GM23338 (cell line): ENCODE measurements around the gene L3MBTL1. TPM values are rescaled to one million over a fixed set of nuclear protein-coding genes. Genes with fewer than 3 reads are reported as not detected.

Source experiments
- ATAC-seq: fragments of 200-7000 bp; cut with Tn5 transposase; 3 replicates; pipeline ENCODE4 v1.9.1; 2020
- DNase-seq: peaks from one replicate; pipeline ENCODE4 v3.0.0-alpha.2; 2015; ENCODE audit warnings: low spot score
- H2AFZ ChIP-seq: fragments of 200-600 bp; sonication (generic); 2 replicates; pipeline ENCODE4 v1.8.0; 2016; ENCODE audit warnings: antibody characterized with exemption, mild to moderate bottlenecking, moderate library complexity
- H3F3A ChIP-seq: fragments of 200-600 bp; sonication (generic); replicated peaks from 2 replicates; pipeline ENCODE4 v1.8.0; 2017; ENCODE audit warnings: antibody characterized with exemption, mixed run types, low read depth
- H3K27ac ChIP-seq: fragments of 200-600 bp; sonication (generic); 2 replicates; pipeline ENCODE4 v1.6.1; 2016; ENCODE audit warnings: low read depth
- H3K27me3 ChIP-seq: fragments of 200-600 bp; sonication (generic); 2 replicates; pipeline ENCODE4 v1.8.0; 2016; ENCODE audit warnings: mild to moderate bottlenecking, mixed run types, moderate library complexity; ENCODE audit not compliant: insufficient read depth
- H3K36me3 ChIP-seq: fragments of 200-600 bp; sonication (generic); 2 replicates; pipeline ENCODE4 v1.8.0; 2016; ENCODE audit warnings: mild to moderate bottlenecking; ENCODE audit not compliant: insufficient read depth
- H3K4me1 ChIP-seq: fragments of 200-600 bp; sonication (generic); 2 replicates; pipeline ENCODE4 v1.8.0; 2016; ENCODE audit warnings: mild to moderate bottlenecking, moderate library complexity; ENCODE audit not compliant: insufficient read depth
- H3K4me2 ChIP-seq: fragments of 200-600 bp; sonication (generic); 2 replicates; pipeline ENCODE4 v1.7.1; 2017; ENCODE audit warnings: mixed run types
- H3K4me3 ChIP-seq: fragments of 200-600 bp; sonication (generic); 2 replicates; pipeline ENCODE4 v1.6.1; 2016; ENCODE audit warnings: mixed run types
- H3K79me2 ChIP-seq: fragments of 200-600 bp; sonication (generic); replicated peaks from 2 replicates; pipeline ENCODE4 v1.8.0; 2017; ENCODE audit warnings: mild to moderate bottlenecking; ENCODE audit not compliant: insufficient read depth
- H3K9me2 ChIP-seq: fragments of 200-600 bp; sonication (generic); 2 replicates; pipeline ENCODE4 v1.8.0; 2017; ENCODE audit not compliant: insufficient read depth
- H4K20me1 ChIP-seq: fragments of 200-600 bp; sonication (generic); replicated peaks from 2 replicates; pipeline ENCODE4 v1.8.0; 2017; ENCODE audit warnings: mild to moderate bottlenecking; ENCODE audit not compliant: insufficient read depth
- H3K27ac Mint-ChIP-seq: 2 replicates; pipeline ENCODE4 v1.8.0; 2020; ENCODE audit warnings: inconsistent platforms, mild to moderate bottlenecking, moderate library complexity, mixed read lengths
- H3K27me3 Mint-ChIP-seq: 3 replicates; pipeline ENCODE4 v1.8.0; 2022; ENCODE audit warnings: low read depth, mild to moderate bottlenecking, moderate library complexity, mixed read lengths, inconsistent platforms; ENCODE audit not compliant: insufficient read depth, poor library complexity
- H3K36me3 Mint-ChIP-seq: 3 replicates; pipeline ENCODE4 v1.8.0; 2021; ENCODE audit warnings: low read depth, mild to moderate bottlenecking, inconsistent platforms, moderate library complexity, mixed read lengths
- H3K4me1 Mint-ChIP-seq: 3 replicates; pipeline ENCODE4 v1.8.0; 2020; ENCODE audit warnings: mild to moderate bottlenecking, inconsistent platforms, mixed read lengths
- H3K4me3 Mint-ChIP-seq: 3 replicates; pipeline ENCODE4 v1.8.0; 2021; ENCODE audit warnings: moderate library complexity, mild to moderate bottlenecking, inconsistent platforms, mixed read lengths
- H3K9me3 Mint-ChIP-seq: 3 replicates; pipeline ENCODE4 v1.8.0; 2020; ENCODE audit warnings: moderate library complexity, mild to moderate bottlenecking, inconsistent platforms, mixed read lengths
- CREB1 ChIP-seq: fragments of 250-450 bp; sonication (Bioruptor Pico); IDR thresholded peaks from 2 replicates; pipeline ENCODE4 v1.5.0; 2020; ENCODE audit warnings: low read depth, mild to moderate bottlenecking, moderate library complexity
- EZH2 ChIP-seq: fragments of 200-600 bp; sonication (generic); IDR thresholded peaks from one replicate; pipeline ENCODE4 v1.8.0; 2017; ENCODE audit warnings: antibody characterized with exemption, mild to moderate bottlenecking, low read depth; ENCODE audit not compliant: unreplicated experiment
- NANOG ChIP-seq: IDR thresholded peaks from 2 replicates; pipeline ENCODE4 v1.6.1; 2016; ENCODE audit warnings: antibody characterized with exemption, borderline replicate concordance
- ZNF331 ChIP-seq: fragments of 250-450 bp; sonication (Bioruptor Pico); IDR thresholded peaks from 2 replicates; pipeline ENCODE4 v1.5.0; 2020; ENCODE audit warnings: low read depth, mild to moderate bottlenecking, moderate library complexity
- polyA plus RNA-seq: library from polyadenylated mRNA; unstranded; fragments of >200 nt; fragmentation: Nextera tagmentation; extraction: Ambion mirVana; gene quantifications from 2 replicates; pipeline ENCODE4 v1.2.1, GENCODE V29; 2016
- total RNA-seq: library from RNA; depleted of rRNA; stranded (reverse); fragments of >200 nt; shearing (Covaris generic); gene quantifications from 2 replicates; pipeline ENCODE4 v1.2.3, GENCODE V29; 2014
- TF ChIP-seq, protein P1 (sequence below): IDR thresholded peaks from one replicate; pipeline ENCODE4 v1.6.1; 2018; ENCODE audit warnings: antibody characterized with exemption; ENCODE audit not compliant: unreplicated experiment
- TF ChIP-seq, protein P2 (sequence below): fragments of 250-450 bp; sonication (Bioruptor Pico); IDR thresholded peaks from 2 replicates; pipeline ENCODE4 v1.5.0; 2020; ENCODE audit warnings: mild to moderate bottlenecking, moderate library complexity
- TF ChIP-seq, protein P3 (sequence below): IDR thresholded peaks from 2 replicates; pipeline ENCODE4 v1.6.1; 2016; ENCODE audit warnings: antibody characterized with exemption

The L3MBTL1 gene
- total and polyA plus RNA-seq, 2 experiments from 2014 or later: 6.5 to 33.6 TPM

DNA sequence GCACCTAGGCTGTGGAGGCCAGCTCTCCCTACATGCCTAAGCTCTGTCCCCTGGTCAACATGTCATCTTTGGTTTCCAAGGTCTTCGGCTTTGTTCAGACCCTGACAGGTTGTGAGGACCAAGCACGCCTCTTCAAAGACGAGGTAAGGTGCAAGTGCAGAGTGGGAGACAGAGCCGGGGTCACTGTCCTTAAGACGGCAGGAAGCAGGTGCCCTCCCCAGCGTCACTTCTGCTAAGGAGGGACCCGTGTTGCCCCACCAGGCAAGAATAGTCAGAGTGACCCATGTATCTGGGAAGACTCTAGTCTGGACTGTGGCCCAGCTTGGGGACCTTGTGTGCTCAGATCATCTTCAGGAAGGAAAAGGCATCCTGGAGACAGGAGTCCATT, 33.2 kb downstream of the L3MBTL1 start:
- no peaks in the 10 kb centered on the region for H3K79me2 ChIP-seq
- H3K9me3 Mint-ChIP-seq: no peaks in the 10 kb centered on the region; the same call in 1 of the 3 replicates
- no peaks in the 10 kb centered on the region for H3F3A ChIP-seq
- H3K4me2 ChIP-seq: no peak overlapping the region
- H3K4me1 ChIP-seq: no peaks in the 10 kb centered on the region
- ATAC-seq (no peak), DNase-seq (no peak)
- H3K36me3 ChIP-seq: no peaks in the 10 kb centered on the region
- H2AFZ ChIP-seq: no peak overlapping the region
- H3K27me3 ChIP-seq: no peaks in the 10 kb centered on the region
- peaks cover 14% of the 10 kb centered on the region; the same call in 1 of the 3 replicates for H3K36me3 Mint-ChIP-seq
- no peak overlapping the region for H3K4me3 ChIP-seq
- no peak overlapping the region for H3K27ac ChIP-seq
- H4K20me1 ChIP-seq: no peaks in the 10 kb centered on the region; the same call in 1 of the 2 replicates
- TF ChIP-seq, protein P1, sequence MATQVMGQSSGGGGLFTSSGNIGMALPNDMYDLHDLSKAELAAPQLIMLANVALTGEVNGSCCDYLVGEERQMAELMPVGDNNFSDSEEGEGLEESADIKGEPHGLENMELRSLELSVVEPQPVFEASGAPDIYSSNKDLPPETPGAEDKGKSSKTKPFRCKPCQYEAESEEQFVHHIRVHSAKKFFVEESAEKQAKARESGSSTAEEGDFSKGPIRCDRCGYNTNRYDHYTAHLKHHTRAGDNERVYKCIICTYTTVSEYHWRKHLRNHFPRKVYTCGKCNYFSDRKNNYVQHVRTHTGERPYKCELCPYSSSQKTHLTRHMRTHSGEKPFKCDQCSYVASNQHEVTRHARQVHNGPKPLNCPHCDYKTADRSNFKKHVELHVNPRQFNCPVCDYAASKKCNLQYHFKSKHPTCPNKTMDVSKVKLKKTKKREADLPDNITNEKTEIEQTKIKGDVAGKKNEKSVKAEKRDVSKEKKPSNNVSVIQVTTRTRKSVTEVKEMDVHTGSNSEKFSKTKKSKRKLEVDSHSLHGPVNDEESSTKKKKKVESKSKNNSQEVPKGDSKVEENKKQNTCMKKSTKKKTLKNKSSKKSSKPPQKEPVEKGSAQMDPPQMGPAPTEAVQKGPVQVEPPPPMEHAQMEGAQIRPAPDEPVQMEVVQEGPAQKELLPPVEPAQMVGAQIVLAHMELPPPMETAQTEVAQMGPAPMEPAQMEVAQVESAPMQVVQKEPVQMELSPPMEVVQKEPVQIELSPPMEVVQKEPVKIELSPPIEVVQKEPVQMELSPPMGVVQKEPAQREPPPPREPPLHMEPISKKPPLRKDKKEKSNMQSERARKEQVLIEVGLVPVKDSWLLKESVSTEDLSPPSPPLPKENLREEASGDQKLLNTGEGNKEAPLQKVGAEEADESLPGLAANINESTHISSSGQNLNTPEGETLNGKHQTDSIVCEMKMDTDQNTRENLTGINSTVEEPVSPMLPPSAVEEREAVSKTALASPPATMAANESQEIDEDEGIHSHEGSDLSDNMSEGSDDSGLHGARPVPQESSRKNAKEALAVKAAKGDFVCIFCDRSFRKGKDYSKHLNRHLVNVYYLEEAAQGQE: no peak
- no peak for TF ChIP-seq ZNF331 (CRISPR knock-in tag)
- H3K9me2 ChIP-seq: no peaks in the 10 kb centered on the region
- no peaks in the 10 kb centered on the region for H3K4me1 Mint-ChIP-seq
- no peak overlapping the region for H3K27ac Mint-ChIP-seq
- no peak overlapping the region for H3K4me3 Mint-ChIP-seq
- peaks cover 12% of the 10 kb centered on the region for H3K27me3 Mint-ChIP-seq

DNA sequence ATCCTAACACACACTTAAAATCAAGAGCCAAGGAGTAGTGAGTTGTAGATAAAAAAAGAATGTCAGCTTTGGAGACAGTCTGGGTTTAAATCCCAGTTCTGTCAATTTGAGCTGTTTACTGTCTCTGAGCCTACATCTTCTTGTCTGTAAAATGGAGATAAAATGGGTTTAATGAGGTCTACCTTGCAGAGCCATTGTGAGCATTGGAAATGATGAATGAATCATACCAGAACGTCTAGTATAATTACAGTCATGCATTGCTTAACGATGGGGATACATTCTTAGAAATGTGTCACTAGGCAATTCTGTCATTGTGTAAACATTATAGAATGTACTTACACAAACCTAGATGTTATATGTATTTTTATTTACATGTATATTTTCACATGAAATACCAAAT, 33.7 kb downstream of the L3MBTL1 start:
- H3K36me3 ChIP-seq: no peaks in the 10 kb centered on the region
- no peak overlapping the region for H3K4me3 ChIP-seq
- no peaks in the 10 kb centered on the region for H3F3A ChIP-seq
- H4K20me1 ChIP-seq: no peaks in the 10 kb centered on the region; the same call in 1 of the 2 replicates
- H3K9me2 ChIP-seq: no peaks in the 10 kb centered on the region
- H3K4me3 Mint-ChIP-seq: no peak overlapping the region
- H3K9me3 Mint-ChIP-seq: peaks cover 3% of the 10 kb centered on the region
- H3K27me3 Mint-ChIP-seq: peaks cover 11% of the 10 kb centered on the region
- H3K36me3 Mint-ChIP-seq: peaks cover 17% of the 10 kb centered on the region
- DNase-seq (no peak), ATAC-seq (no peak)
- H3K4me2 ChIP-seq: no peak overlapping the region
- H3K4me1 ChIP-seq: no peaks in the 10 kb centered on the region
- no peaks in the 10 kb centered on the region for H3K27me3 ChIP-seq
- H3K79me2 ChIP-seq: no peaks in the 10 kb centered on the region
- no peak overlapping the region for H3K27ac Mint-ChIP-seq
- no peak overlapping the region for H2AFZ ChIP-seq
- no peaks in the 10 kb centered on the region for H3K4me1 Mint-ChIP-seq
- no peak overlapping the region for H3K27ac ChIP-seq
- no peak for TF ChIP-seq NANOG
- TF ChIP-seq, protein P2, sequence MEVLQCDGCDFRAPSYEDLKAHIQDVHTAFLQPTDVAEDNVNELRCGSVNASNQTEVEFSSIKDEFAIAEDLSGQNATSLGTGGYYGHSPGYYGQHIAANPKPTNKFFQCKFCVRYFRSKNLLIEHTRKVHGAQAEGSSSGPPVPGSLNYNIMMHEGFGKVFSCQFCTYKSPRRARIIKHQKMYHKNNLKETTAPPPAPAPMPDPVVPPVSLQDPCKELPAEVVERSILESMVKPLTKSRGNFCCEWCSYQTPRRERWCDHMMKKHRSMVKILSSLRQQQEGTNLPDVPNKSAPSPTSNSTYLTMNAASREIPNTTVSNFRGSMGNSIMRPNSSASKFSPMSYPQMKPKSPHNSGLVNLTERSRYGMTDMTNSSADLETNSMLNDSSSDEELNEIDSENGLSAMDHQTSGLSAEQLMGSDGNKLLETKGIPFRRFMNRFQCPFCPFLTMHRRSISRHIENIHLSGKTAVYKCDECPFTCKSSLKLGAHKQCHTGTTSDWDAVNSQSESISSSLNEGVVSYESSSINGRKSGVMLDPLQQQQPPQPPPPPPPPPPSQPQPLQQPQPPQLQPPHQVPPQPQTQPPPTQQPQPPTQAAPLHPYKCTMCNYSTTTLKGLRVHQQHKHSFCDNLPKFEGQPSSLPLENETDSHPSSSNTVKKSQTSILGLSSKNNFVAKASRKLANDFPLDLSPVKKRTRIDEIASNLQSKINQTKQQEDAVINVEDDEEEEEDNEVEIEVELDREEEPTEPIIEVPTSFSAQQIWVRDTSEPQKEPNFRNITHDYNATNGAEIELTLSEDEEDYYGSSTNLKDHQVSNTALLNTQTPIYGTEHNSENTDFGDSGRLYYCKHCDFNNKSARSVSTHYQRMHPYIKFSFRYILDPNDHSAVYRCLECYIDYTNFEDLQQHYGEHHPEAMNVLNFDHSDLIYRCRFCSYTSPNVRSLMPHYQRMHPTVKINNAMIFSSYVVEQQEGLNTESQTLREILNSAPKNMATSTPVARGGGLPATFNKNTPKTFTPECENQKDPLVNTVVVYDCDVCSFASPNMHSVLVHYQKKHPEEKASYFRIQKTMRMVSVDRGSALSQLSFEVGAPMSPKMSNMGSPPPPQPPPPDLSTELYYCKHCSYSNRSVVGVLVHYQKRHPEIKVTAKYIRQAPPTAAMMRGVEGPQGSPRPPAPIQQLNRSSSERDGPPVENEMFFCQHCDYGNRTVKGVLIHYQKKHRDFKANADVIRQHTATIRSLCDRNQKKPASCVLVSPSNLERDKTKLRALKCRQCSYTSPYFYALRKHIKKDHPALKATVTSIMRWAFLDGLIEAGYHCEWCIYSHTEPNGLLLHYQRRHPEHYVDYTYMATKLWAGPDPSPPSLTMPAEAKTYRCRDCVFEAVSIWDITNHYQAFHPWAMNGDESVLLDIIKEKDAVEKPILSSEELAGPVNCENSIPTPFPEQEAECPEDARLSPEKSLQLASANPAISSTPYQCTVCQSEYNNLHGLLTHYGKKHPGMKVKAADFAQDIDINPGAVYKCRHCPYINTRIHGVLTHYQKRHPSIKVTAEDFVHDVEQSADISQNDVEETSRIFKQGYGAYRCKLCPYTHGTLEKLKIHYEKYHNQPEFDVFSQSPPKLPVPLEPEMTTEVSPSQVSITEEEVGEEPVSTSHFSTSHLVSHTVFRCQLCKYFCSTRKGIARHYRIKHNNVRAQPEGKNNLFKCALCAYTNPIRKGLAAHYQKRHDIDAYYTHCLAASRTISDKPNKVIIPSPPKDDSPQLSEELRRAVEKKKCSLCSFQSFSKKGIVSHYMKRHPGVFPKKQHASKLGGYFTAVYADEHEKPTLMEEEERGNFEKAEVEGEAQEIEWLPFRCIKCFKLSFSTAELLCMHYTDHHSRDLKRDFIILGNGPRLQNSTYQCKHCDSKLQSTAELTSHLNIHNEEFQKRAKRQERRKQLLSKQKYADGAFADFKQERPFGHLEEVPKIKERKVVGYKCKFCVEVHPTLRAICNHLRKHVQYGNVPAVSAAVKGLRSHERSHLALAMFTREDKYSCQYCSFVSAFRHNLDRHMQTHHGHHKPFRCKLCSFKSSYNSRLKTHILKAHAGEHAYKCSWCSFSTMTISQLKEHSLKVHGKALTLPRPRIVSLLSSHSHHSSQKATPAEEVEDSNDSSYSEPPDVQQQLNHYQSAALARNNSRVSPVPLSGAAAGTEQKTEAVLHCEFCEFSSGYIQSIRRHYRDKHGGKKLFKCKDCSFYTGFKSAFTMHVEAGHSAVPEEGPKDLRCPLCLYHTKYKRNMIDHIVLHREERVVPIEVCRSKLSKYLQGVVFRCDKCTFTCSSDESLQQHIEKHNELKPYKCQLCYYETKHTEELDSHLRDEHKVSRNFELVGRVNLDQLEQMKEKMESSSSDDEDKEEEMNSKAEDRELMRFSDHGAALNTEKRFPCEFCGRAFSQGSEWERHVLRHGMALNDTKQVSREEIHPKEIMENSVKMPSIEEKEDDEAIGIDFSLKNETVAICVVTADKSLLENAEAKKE (CRISPR knock-in tag): no peak
- TF ChIP-seq, protein P1: no peak
- TF ChIP-seq EZH2: no peak
- no peak for TF ChIP-seq CREB1 (CRISPR knock-in tag)
- TF ChIP-seq, protein P3, sequence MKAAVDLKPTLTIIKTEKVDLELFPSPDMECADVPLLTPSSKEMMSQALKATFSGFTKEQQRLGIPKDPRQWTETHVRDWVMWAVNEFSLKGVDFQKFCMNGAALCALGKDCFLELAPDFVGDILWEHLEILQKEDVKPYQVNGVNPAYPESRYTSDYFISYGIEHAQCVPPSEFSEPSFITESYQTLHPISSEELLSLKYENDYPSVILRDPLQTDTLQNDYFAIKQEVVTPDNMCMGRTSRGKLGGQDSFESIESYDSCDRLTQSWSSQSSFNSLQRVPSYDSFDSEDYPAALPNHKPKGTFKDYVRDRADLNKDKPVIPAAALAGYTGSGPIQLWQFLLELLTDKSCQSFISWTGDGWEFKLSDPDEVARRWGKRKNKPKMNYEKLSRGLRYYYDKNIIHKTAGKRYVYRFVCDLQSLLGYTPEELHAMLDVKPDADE: no peak
